ENCODE results near the gene SOD2.

Gene SOD2

GRCh38 chr6:159650314-159650713, 42.7 kb downstream of the SOD2 start:
- no peak for TF ChIP-seq CTCF (IDR thresholded peaks at IDR 0.05; ENCODE audit: insufficient read depth, low read length, poor library complexity, severe bottlenecking)
- no peak for DNase-seq (ENCODE audit: extremely low read depth, insufficient read length)
- Histone ChIP-seq H3K27me3 (replicated peaks; ENCODE audit: control insufficient read depth, insufficient read depth, low read length) (no peaks in the 10 kb centered on the region), H3K4me3 (replicated peaks; ENCODE audit: low read depth, low read length) (no peak overlapping the region), H3K36me3 (ENCODE audit: control insufficient read depth, insufficient read depth, low read length) (no peaks in the 10 kb centered on the region)

GRCh38 chr6:159649441-159649840, 43.6 kb downstream of the SOD2 start:
- no peaks in the 10 kb centered on the region for H3K27me3 ChIP-seq (replicated peaks; ENCODE audit: control insufficient read depth, insufficient read depth, low read length)
- TF ChIP-seq CTCF (IDR thresholded peaks at IDR 0.05; ENCODE audit: insufficient read depth, low read length, poor library complexity, severe bottlenecking) = no peak
- no peak overlapping the region for H3K4me3 ChIP-seq (replicated peaks; ENCODE audit: low read depth, low read length)
- no peaks in the 10 kb centered on the region for H3K36me3 ChIP-seq (ENCODE audit: control insufficient read depth, insufficient read depth, low read length)
- no peak for DNase-seq (ENCODE audit: extremely low read depth, insufficient read length)

- Histone ChIP-seq H3K27me3 (replicated peaks; ENCODE audit: control insufficient read depth, insufficient read depth, low read length) (no peaks in the 10 kb centered on the region), H3K36me3 (ENCODE audit: control insufficient read depth, insufficient read depth, low read length) (no peaks in the 10 kb centered on the region), H3K4me3 (replicated peaks; ENCODE audit: low read depth, low read length) (no peak overlapping the region)
- no peak for TF ChIP-seq CTCF (IDR thresholded peaks at IDR 0.05; ENCODE audit: insufficient read depth, low read length, poor library complexity, severe bottlenecking)
- peak; percentile 32 for DNase-seq (ENCODE audit: extremely low read depth, insufficient read length)
Observed at GRCh38 chr6:159646733-159647132, 46.3 kb downstream of the SOD2 start.

- H3K4me3 ChIP-seq (replicated peaks; ENCODE audit: low read depth, low read length) = no peak overlapping the region
- no peak for TF ChIP-seq CTCF (IDR thresholded peaks at IDR 0.05; ENCODE audit: insufficient read depth, low read length, poor library complexity, severe bottlenecking)
- no peak for DNase-seq (ENCODE audit: extremely low read depth, insufficient read length)
- H3K27me3 ChIP-seq (replicated peaks; ENCODE audit: control insufficient read depth, insufficient read depth, low read length) = no peaks in the 10 kb centered on the region
- H3K36me3 ChIP-seq (ENCODE audit: control insufficient read depth, insufficient read depth, low read length) = no peaks in the 10 kb centered on the region
Observed at GRCh38 chr6:159646116-159646515, 46.9 kb downstream of the SOD2 start.

GRCh38 chr6:159645640-159646039, 47.4 kb downstream of the SOD2 start:
- H3K4me3 ChIP-seq (replicated peaks; ENCODE audit: low read depth, low read length) = no peak overlapping the region
- no peaks in the 10 kb centered on the region for H3K36me3 ChIP-seq (ENCODE audit: control insufficient read depth, insufficient read depth, low read length)
- no peaks in the 10 kb centered on the region for H3K27me3 ChIP-seq (replicated peaks; ENCODE audit: control insufficient read depth, insufficient read depth, low read length)
- no peak for DNase-seq (ENCODE audit: extremely low read depth, insufficient read length)
- no peak for TF ChIP-seq CTCF (IDR thresholded peaks at IDR 0.05; ENCODE audit: insufficient read depth, low read length, poor library complexity, severe bottlenecking)
